Measurements from ENCODE around the gene PKIG. TPM values are rescaled to one million over a fixed set of nuclear protein-coding genes. Genes with fewer than 3 reads are reported as not detected.

Gene PKIG
- total RNA-seq, 1 experiment from 2014 or later = 20.1 TPM

GRCh38 chr20:44541992-44542391 lies 40.4 kb upstream of the PKIG start:
- TF ChIP-seq REST (IDR thresholded peaks at IDR 0.05; ENCODE audit: low read depth) (no peak), EGR1 (IDR thresholded peaks at IDR 0.05; ENCODE audit: low read depth) (no peak), SIN3A (IDR thresholded peaks at IDR 0.05; ENCODE audit: low read depth) (no peak), SP1 (IDR thresholded peaks at IDR 0.05; ENCODE audit: low read depth) (no peak), SRF (IDR thresholded peaks at IDR 0.05; ENCODE audit: low read depth) (no peak), POLR2A (IDR thresholded peaks at IDR 0.05; ENCODE audit: borderline replicate concordance, extremely low read depth, insufficient read depth, insufficient read length) (no peak), CTCF (IDR thresholded peaks at IDR 0.05 in 2 of 3, conservative IDR thresholded peaks at IDR 0.05 in 1 of 3; ENCODE audit: borderline replicate concordance in 1 of 3, insufficient read depth in 1 of 3, low read depth in 2 of 3, low read length in 2 of 3) (no peak), CEBPB (IDR thresholded peaks at IDR 0.05; ENCODE audit: low read depth) (no peak), ATF3 (IDR thresholded peaks at IDR 0.05) (no peak), MAX (IDR thresholded peaks at IDR 0.05) (no peak), EZH2phosphoT487 (IDR thresholded peaks at IDR 0.05; ENCODE audit: borderline replicate concordance) (no peak), POLR2AphosphoS5 (IDR thresholded peaks at IDR 0.05; ENCODE audit: low read depth, low read length) (no peak), JUND (IDR thresholded peaks at IDR 0.05) (no peak), ZNF274 (IDR thresholded peaks at IDR 0.05; ENCODE audit: low read depth, low read length) (no peak), CBX3 (IDR thresholded peaks at IDR 0.05; ENCODE audit: low read depth) (no peak), TCF7L2 (IDR thresholded peaks at IDR 0.05; ENCODE audit: borderline replicate concordance, extremely low read depth, insufficient read depth, insufficient read length) (no peak), ELF1 (IDR thresholded peaks at IDR 0.05; ENCODE audit: borderline replicate concordance, low read depth) (no peak)
- Histone ChIP-seq H3K9me2 (ENCODE audit: insufficient read depth) (no peaks in the 10 kb centered on the region), H3K4me2 (ENCODE audit: low read length) (no peak overlapping the region), H3K27ac (ENCODE audit: low read depth, low read length) (no peak overlapping the region), H3K79me2 (ENCODE audit: insufficient read depth, low read length) (no peaks in the 10 kb centered on the region; the same call in 1 of the 2 replicates), H3K36me3 (ENCODE audit: control insufficient read depth in 1 of 2, insufficient read depth in 2 of 2, low read length in 2 of 2) (no peaks in the 10 kb centered on the region), H4K20me1 (ENCODE audit: insufficient read depth) (no peaks in the 10 kb centered on the region), H3K9me3 (ENCODE audit: control insufficient read depth in 1 of 2, insufficient read depth in 1 of 2, low read depth in 1 of 2, low read length in 2 of 2) (no peaks in the 10 kb centered on the region), H3K9ac (ENCODE audit: low read length) (no peak overlapping the region), H3K4me3 (replicated peaks in 1 of 2; ENCODE audit: low read depth in 1 of 2, low read length in 2 of 2) (no peak overlapping the region), H2AFZ (ENCODE audit: low read depth, low read length, poor library complexity, severe bottlenecking) (no peak overlapping the region), H3K27me3 (ENCODE audit: insufficient read depth, low read length) (no peaks in the 10 kb centered on the region), H3K4me1 (ENCODE audit: control insufficient read depth in 1 of 2, insufficient read depth in 2 of 2, low read length in 2 of 2) (peaks cover 5 to 10% of the 10 kb centered on the region in 2 experiments; a peak in 3 of 4 replicates)
- DNase-seq (ENCODE audit: low read depth, low spot score) = no peak
- BruUV-seq (replicated peaks) = no TSS peak
- CTCF ChIA-PET = no interaction called here
- intact Hi-C loops (cut with micrococcal nuclease) = no loop called here
- RAD21 ChIA-PET (ENCODE audit: low non-redundant PET in 1 of 2, low total read pairs in 2 of 2, uncharacterized antibody in 2 of 2, unreplicated experiment in 2 of 2) = no interaction called here
- POLR2A ChIA-PET = no interaction called here
- no peak for ATAC-seq
